GM12864 (cell line): ENCODE data around the gene PANK4.

Source experiments
- DNase-seq: peaks from one replicate; pipeline ENCODE4 v3.0.0-alpha.2; 2011; ENCODE audit warnings: low read depth
- H3K4me3 ChIP-seq: 2 replicates; pipeline ENCODE4 v1.5.1; 2011; ENCODE audit warnings: mild to moderate bottlenecking, low read depth, low read length, control low read depth
- CTCF ChIP-seq: IDR thresholded peaks from 2 replicates; pipeline ENCODE4 v1.5.1; 2011; ENCODE audit warnings: low read depth, mild to moderate bottlenecking, moderate library complexity, low read length, control low read depth, inconsistent platforms; ENCODE audit errors: missing control alignments

PANK4 gene

GRCh38 chr1:2516946-2517345 is 9.4 kb downstream of the PANK4 start:
- TF ChIP-seq CTCF, result no peak
- no peak overlapping the region for H3K4me3 ChIP-seq
- no peak for DNase-seq

GRCh38 chr1:2516124-2516523 is 10.3 kb downstream of the PANK4 start:
- H3K4me3 ChIP-seq, result no peak overlapping the region
- DNase-seq, result no peak
- TF ChIP-seq CTCF, result no peak

- DNase-seq, result no peak
- TF ChIP-seq CTCF, result no peak
- no peak overlapping the region for H3K4me3 ChIP-seq
Observed at GRCh38 chr1:2515763-2516080, 10.7 kb downstream of the PANK4 start.

GRCh38 chr1:2514863-2515762 is 11.3 kb downstream of the PANK4 start:
- TF ChIP-seq CTCF, result peak; percentile 5

GRCh38 chr1:2513939-2514652 is 12.3 kb downstream of the PANK4 start:
- TF ChIP-seq CTCF, result no peak
- no peak overlapping the region for H3K4me3 ChIP-seq
- DNase-seq, result no peak

More at GRCh38 chr1:2514863-2515762, 11.3 kb downstream of the PANK4 start:
- no peak overlapping the region for H3K4me3 ChIP-seq
- no peak for DNase-seq

GRCh38 chr1:2512862-2513421 is 13.5 kb downstream of the PANK4 start:
- TF ChIP-seq CTCF, result no peak
- DNase-seq, result no peak
- no peak overlapping the region for H3K4me3 ChIP-seq
